Astrocyte (in vitro differentiated cells and primary cell): ENCODE measurements around the gene GPR89A.

Experiments
- CTCF ChIP-seq: IDR thresholded peaks from 2 replicates; pipeline ENCODE4 v1.5.1; 2011; ENCODE audit warnings: low read depth, mild to moderate bottlenecking, inconsistent platforms, low read length, moderate library complexity; ENCODE audit not compliant: insufficient read depth
- EZH2 ChIP-seq: IDR thresholded peaks from 2 replicates; pipeline ENCODE4 v1.6.1; 2012; ENCODE audit warnings: mild to moderate bottlenecking, low read length, inconsistent platforms; ENCODE audit not compliant: insufficient read depth

- no peak for TF ChIP-seq EZH2
- TF ChIP-seq CTCF = no peak
Measured at GRCh38 chr1:145690587-145691558, 83.1 kb downstream of the GPR89A start.
